Endothelial cell of umbilical vein (primary cell): ENCODE measurements around the gene PRSS22. TPM values are rescaled to one million over a fixed set of nuclear protein-coding genes. Genes with fewer than 3 reads are reported as not detected.

ENCODE experiments used
- BruUV-seq: library from RNA; stranded (reverse); fragments of 400-500 nt; replicated peaks from 2 replicates; lab custom pipeline; 2021; lab: Mats Ljungman, UMichigan
- CTCF ChIA-PET: fragments of 300-600, 350-600 bp; sonication (Branson Sonifier 250); formaldehyde crosslinking; loops from one replicate; lab custom pipeline; 2021; ENCODE audit warnings: antibody characterized with exemption, inconsistent platforms; lab: Charles Lee
- POLR2A ChIA-PET: fragments of 300-600, 350-600 bp; sonication (Branson Sonifier 250); formaldehyde crosslinking; loops from one replicate; lab custom pipeline; 2021; ENCODE audit warnings: antibody characterized with exemption, inconsistent platforms; lab: Charles Lee
- DNase-seq: peaks from one replicate; pipeline ENCODE4 v3.0.0-alpha.2; 2011; ENCODE audit warnings: low read depth, low spot score
- FAIRE-seq: peaks from 2 replicates; lab custom pipeline; 2011; peaks lifted over from hg19 to GRCh38; lab: Jason Lieb, UNC
- H2AFZ ChIP-seq: 2 replicates; pipeline ENCODE4 v1.6.0; 2012; ENCODE audit warnings: low read depth, low read length, control low read depth, inconsistent platforms
- H3K27ac ChIP-seq: 2 replicates; pipeline ENCODE4 v1.5.1; 2011; ENCODE audit warnings: low read depth, mild to moderate bottlenecking, control low read depth, low read length, moderate library complexity; ENCODE audit not compliant: insufficient read depth
- H3K27me3 ChIP-seq, 2 experiments: 2 replicates each; pipeline versions ENCODE4 v1.6.0 to v1.6.1; 2011; ENCODE audit warnings: low read length in 2 of 2, mixed read lengths in 1 of 2; ENCODE audit not compliant: control insufficient read depth in 2 of 2, insufficient read depth in 2 of 2
- H3K36me3 ChIP-seq, 2 experiments: 2 replicates in 1 of 2; 3 replicates in 1 of 2; pipeline ENCODE4 v1.5.1; 2011; ENCODE audit warnings: low read length in 2 of 2, mild to moderate bottlenecking in 1 of 2, moderate library complexity in 1 of 2; ENCODE audit not compliant: control insufficient read depth in 2 of 2, insufficient read depth in 2 of 2; ENCODE audit errors: extremely low read depth in 1 of 2
- H3K4me1 ChIP-seq: 3 replicates; pipeline ENCODE4 v1.5.1; 2011; ENCODE audit warnings: mild to moderate bottlenecking, low read length; ENCODE audit not compliant: control insufficient read depth, insufficient read depth; ENCODE audit errors: extremely low read depth
- H3K4me2 ChIP-seq: 2 replicates; pipeline ENCODE4 v1.6.1; 2011; ENCODE audit warnings: low read length, control low read depth, mixed read lengths; ENCODE audit not compliant: insufficient read depth
- H3K4me3 ChIP-seq, 3 experiments: fragments of 200-600 bp in 1 of 3; sonication (generic), shearing (Covaris generic) in 1 of 3; replicated peaks in 1 of 3; 2 replicates each; pipeline ENCODE4 v1.5.1; 2011 to 2016; ENCODE audit warnings: control low read depth in 3 of 3, low read length in 3 of 3, mild to moderate bottlenecking in 2 of 3, inconsistent platforms in 1 of 3, low read depth in 1 of 3, moderate library complexity in 1 of 3; ENCODE audit not compliant: insufficient read depth in 1 of 3
- H3K79me2 ChIP-seq: 2 replicates; pipeline ENCODE4 v1.6.0; 2012; ENCODE audit warnings: low read length, inconsistent platforms; ENCODE audit not compliant: control insufficient read depth, insufficient read depth
- H3K9ac ChIP-seq: replicated peaks from 2 replicates; pipeline ENCODE3; 2011; ENCODE audit warnings: low read length, control low read depth; ENCODE audit not compliant: insufficient read depth; ENCODE audit errors: extremely low read depth
- H3K9me1 ChIP-seq: replicated peaks from 3 replicates; pipeline ENCODE4 v1.6.0; 2011; ENCODE audit warnings: mild to moderate bottlenecking, low read length; ENCODE audit not compliant: control insufficient read depth, insufficient read depth; ENCODE audit errors: extremely low read depth
- H3K9me3 ChIP-seq: replicated peaks from 2 replicates; pipeline ENCODE4 v1.5.1; 2012; ENCODE audit warnings: low read length, inconsistent platforms; ENCODE audit not compliant: control insufficient read depth, insufficient read depth
- H4K20me1 ChIP-seq: replicated peaks from 2 replicates; pipeline ENCODE3; 2011; ENCODE audit warnings: mild to moderate bottlenecking, low read length; ENCODE audit not compliant: control insufficient read depth, insufficient read depth; ENCODE audit errors: extremely low read depth
- CTCF ChIP-seq, 2 donors: IDR thresholded peaks; 1 replicate in 1 of 2; 2 replicates in 1 of 2; pipeline ENCODE4 v1.5.1; 2011; ENCODE audit warnings: low read length in 2 of 2, mild to moderate bottlenecking in 2 of 2, moderate library complexity in 2 of 2, control low read depth in 1 of 2, inconsistent platforms in 1 of 2, low read depth in 1 of 2; ENCODE audit not compliant: insufficient read depth in 1 of 2; ENCODE audit errors: extremely low read depth in 1 of 2
- EZH2 ChIP-seq: IDR thresholded peaks from 2 replicates; pipeline ENCODE4 v1.6.1; 2012; ENCODE audit warnings: borderline replicate concordance, low read depth, mild to moderate bottlenecking, moderate library complexity, low read length, inconsistent platforms; ENCODE audit not compliant: severe bottlenecking
- FOS ChIP-seq: IDR thresholded peaks from 2 replicates; pipeline ENCODE4 v1.6.1; 2011; ENCODE audit warnings: mild to moderate bottlenecking, low read length, moderate library complexity, borderline replicate concordance; ENCODE audit not compliant: insufficient read depth
- GATA2 ChIP-seq: IDR thresholded peaks from 2 replicates; pipeline ENCODE4 v1.7.0; 2011; ENCODE audit warnings: low read depth, mild to moderate bottlenecking, moderate library complexity, mixed read lengths, low read length; ENCODE audit not compliant: insufficient read length, insufficient read depth
- JUN ChIP-seq: IDR thresholded peaks from 2 replicates; pipeline ENCODE4 v1.6.1; 2011; ENCODE audit warnings: borderline replicate concordance, low read depth; ENCODE audit not compliant: insufficient read length, insufficient read depth
- MAX ChIP-seq: IDR thresholded peaks from 2 replicates; pipeline ENCODE4 v1.6.1; 2011; ENCODE audit not compliant: insufficient read depth, insufficient read length
- MYC ChIP-seq: IDR thresholded peaks from one replicate; pipeline ENCODE4 v1.6.1; 2011; ENCODE audit warnings: mild to moderate bottlenecking, low read depth, low read length
- POLR2A ChIP-seq: IDR thresholded peaks from 2 replicates; pipeline ENCODE4 v1.6.1; 2012; ENCODE audit warnings: low read depth, mild to moderate bottlenecking, control low read depth, low read length
- POLR2AphosphoS5 ChIP-seq: IDR thresholded peaks from 2 replicates; pipeline ENCODE4 v1.6.1; 2012; ENCODE audit warnings: low read depth, mild to moderate bottlenecking, control low read depth, low read length, moderate library complexity; ENCODE audit not compliant: insufficient read depth
- dilution Hi-C: fragments of 300-500 bp; cut with MboI; formaldehyde crosslinking; loops from one replicate; pipeline ENCODE4 v1.15.0; 2019; ENCODE audit warnings: low sequenced_read_pairs; ENCODE audit not compliant: extremely low pct_ligation_motif_present
- intact Hi-C: fragments of 100-400 bp; cut with micrococcal nuclease; formaldehyde crosslinking; loops from one replicate; pipeline ENCODE4 v1.10.0; 2022
- polyA plus RNA-seq, 4 experiments: library from polyadenylated mRNA; depleted of rRNA in 3 of 4; stranded (reverse) in 3 of 4; unstranded in 1 of 4; fragments of >200 nt; gene quantifications; 2 replicates each; pipeline versions ENCODE4 v1.2.1 to v1.2.3, GENCODE V29; 2011 to 2012; ENCODE audit warnings: missing spikeins in 1 of 4
- total RNA-seq: library from RNA; stranded (reverse); gene quantifications from 2 replicates; pipeline ENCODE4 v1.2.3, GENCODE V29; 2021

PRSS22 gene
- total and polyA plus RNA-seq, 2 donors (not counting 3 experiments of a cell fraction or from before 2014, with no cell fraction given), result not detected

GRCh38 chr16:2810651-2811050 lies 47.3 kb downstream of the PRSS22 start:
- BruUV-seq, result no TSS peak
- intact Hi-C loops, result no loop called here
- H3K4me2 ChIP-seq, result no peak overlapping the region
- no peak overlapping the region for H3K4me3 ChIP-seq
- no peaks in the 10 kb centered on the region for H4K20me1 ChIP-seq
- dilution Hi-C loops, result no loop called here
- H3K9me3 ChIP-seq, result no peaks in the 10 kb centered on the region
- no peak overlapping the region for H3K27ac ChIP-seq
- H3K9me1 ChIP-seq, result no peaks in the 10 kb centered on the region
- H3K9ac ChIP-seq, result no peak overlapping the region
- POLR2A ChIA-PET, result no interaction called here
- H2AFZ ChIP-seq, result no peak overlapping the region
- TF ChIP-seq FOS (no peak), JUN (no peak), EZH2 (no peak), POLR2AphosphoS5 (no peak), CTCF (IDR thresholded peaks at IDR 0.05; ENCODE audit: extremely low read depth in 1 of 2, insufficient read depth in 1 of 2, low read depth in 1 of 2, low read length in 2 of 2) (no peak), GATA2 (no peak), POLR2A (no peak), MAX (no peak), MYC (no peak)
- H3K79me2 ChIP-seq, result no peaks in the 10 kb centered on the region
- H3K4me1 ChIP-seq, result no peaks in the 10 kb centered on the region
- DNase-seq, result no peak
- H3K27me3 ChIP-seq, result peaks cover 0 to 9% of the 10 kb centered on the region in 2 experiments
- no peak for FAIRE-seq
- CTCF ChIA-PET, result interaction anchor here (1.4 kb wide), 1 partner anchor 11 kb away, joined by 4 read pairs; no protein-coding TSS in a partner anchor
- no peaks in the 10 kb centered on the region for H3K36me3 ChIP-seq
